ENCODE data around the gene EYS. TPM values are rescaled to one million over a fixed set of nuclear protein-coding genes. Genes with fewer than 3 reads are reported as not detected.

Gene EYS
- total RNA-seq, 1 experiment from 2014 or later: not detected

DNA sequence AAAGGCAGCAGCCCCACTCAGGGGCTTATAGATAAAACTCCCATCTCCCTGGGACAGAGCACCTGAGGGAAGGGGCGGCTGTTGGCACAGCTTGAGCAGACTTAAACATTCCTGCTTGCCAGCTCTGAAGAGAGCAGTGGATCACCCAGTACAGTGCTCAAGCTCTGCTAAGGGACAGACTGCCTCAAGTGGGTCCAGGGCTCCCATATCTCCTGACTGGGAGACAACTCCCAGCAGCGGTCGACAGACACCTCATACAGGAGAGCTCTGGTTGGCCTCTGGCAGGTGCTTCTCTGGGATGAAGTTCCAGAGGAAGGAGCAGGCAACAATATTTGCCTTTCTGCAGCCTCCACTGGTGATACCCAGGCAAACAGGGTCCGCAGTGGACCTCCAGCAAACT is 810.1 kb downstream of the EYS start:
- H3K9me3 ChIP-seq (replicated peaks): no peaks in the 10 kb centered on the region
- no peak overlapping the region for H3K27ac ChIP-seq
- no peak overlapping the region for H3K4me3 ChIP-seq
- H3K4me1 ChIP-seq (replicated peaks): no peaks in the 10 kb centered on the region
- no peak for DNase-seq (ENCODE audit: low read depth in 1 of 2, low spot score in 2 of 2)
- H3K36me3 ChIP-seq: no peaks in the 10 kb centered on the region
- H3K27me3 ChIP-seq (replicated peaks): no peaks in the 10 kb centered on the region

DNA sequence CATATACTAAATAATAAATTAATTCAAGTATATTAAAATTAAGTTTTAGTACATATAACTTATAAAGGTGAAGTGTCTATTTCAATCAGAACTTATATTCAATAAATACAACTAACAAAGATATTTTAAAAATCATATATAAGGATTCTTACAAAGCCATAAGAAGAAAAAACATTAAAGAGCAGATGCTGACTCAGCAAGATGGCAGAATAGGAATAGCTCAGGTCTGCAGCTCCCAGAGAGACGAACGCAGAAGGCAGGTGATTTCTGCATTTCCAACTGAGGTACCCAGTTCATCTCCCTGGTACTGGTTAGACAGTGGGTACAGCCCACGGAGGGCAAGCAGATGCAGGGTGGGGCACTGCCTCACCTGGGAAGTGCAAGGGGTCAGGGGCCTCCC is 811.1 kb downstream of the EYS start:
- H3K9me3 ChIP-seq (replicated peaks): no peaks in the 10 kb centered on the region
- H3K36me3 ChIP-seq: no peaks in the 10 kb centered on the region
- no peak overlapping the region for H3K4me3 ChIP-seq
- no peak overlapping the region for H3K27ac ChIP-seq
- no peaks in the 10 kb centered on the region for H3K27me3 ChIP-seq (replicated peaks)
- H3K4me1 ChIP-seq (replicated peaks): no peaks in the 10 kb centered on the region
- DNase-seq (ENCODE audit: low read depth in 1 of 2, low spot score in 2 of 2): no peak

DNA sequence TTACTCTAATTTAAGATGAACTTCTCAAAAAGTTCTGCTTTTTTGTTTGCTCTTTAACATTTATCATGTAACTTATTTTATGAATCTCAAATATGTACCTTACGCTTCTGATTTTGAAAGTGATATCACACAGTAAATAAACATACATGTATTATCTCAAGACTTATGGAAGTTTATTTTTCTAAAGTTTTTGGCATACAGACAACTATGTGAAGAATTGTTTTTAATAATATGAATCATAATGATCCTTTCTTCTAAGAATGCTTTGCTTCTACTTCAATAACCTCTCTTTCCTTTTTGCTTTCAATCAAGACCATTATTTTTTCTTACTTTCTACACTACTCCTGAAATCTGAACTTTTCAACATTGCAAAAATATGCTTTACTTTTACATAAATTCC is 816.4 kb downstream of the EYS start:
- no peak for DNase-seq (ENCODE audit: low read depth in 1 of 2, low spot score in 2 of 2)
- H3K27ac ChIP-seq: no peak overlapping the region

GRCh38 chr6:64889144-64889543 is 817.9 kb downstream of the EYS start:
- no peak for DNase-seq (ENCODE audit: low read depth in 1 of 2, low spot score in 2 of 2)
- H3K4me3 ChIP-seq: no peak overlapping the region

More for the DNA sequence above, 816.4 kb downstream of the EYS start:
- no peaks in the 10 kb centered on the region for H3K36me3 ChIP-seq
- no peaks in the 10 kb centered on the region for H3K27me3 ChIP-seq (replicated peaks)
- H3K4me3 ChIP-seq: no peak overlapping the region
- no peaks in the 10 kb centered on the region for H3K9me3 ChIP-seq (replicated peaks)
- no peaks in the 10 kb centered on the region for H3K4me1 ChIP-seq (replicated peaks)

DNA sequence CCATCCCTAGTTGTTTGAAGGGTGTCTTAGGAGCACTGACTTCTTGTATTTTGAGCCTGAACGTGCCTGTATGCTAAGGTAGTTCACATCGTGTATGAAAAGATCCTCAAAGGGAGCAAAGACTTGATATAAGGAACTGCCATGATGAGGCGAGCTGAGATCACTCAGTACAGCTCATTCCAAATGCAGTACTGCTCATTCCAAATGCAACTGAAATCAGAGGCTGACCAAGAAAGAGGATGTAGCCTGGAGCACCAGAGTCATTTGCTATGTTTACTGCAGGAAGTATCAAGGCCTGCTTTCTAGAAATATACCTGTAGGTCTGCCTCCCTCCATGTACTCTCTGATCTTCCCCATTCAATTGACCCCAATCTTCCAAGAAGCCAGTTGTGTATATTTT is 832.2 kb downstream of the EYS start:
- DNase-seq (ENCODE audit: low read depth in 1 of 2, low spot score in 2 of 2): no peak
- Histone ChIP-seq H3K27ac (no peak overlapping the region), H3K27me3 (replicated peaks) (no peaks in the 10 kb centered on the region), H3K4me1 (replicated peaks) (no peaks in the 10 kb centered on the region), H3K9me3 (replicated peaks) (0 out of 2 replicates have a peak, but pooled peaks cover 3% of the 10 kb centered on the region), H3K36me3 (no peaks in the 10 kb centered on the region), H3K4me3 (no peak overlapping the region)

More at GRCh38 chr6:64889144-64889543, 817.9 kb downstream of the EYS start:
- Histone ChIP-seq H3K4me1 (replicated peaks) (no peaks in the 10 kb centered on the region), H3K27me3 (replicated peaks) (no peaks in the 10 kb centered on the region), H3K9me3 (replicated peaks) (no peaks in the 10 kb centered on the region), H3K36me3 (no peaks in the 10 kb centered on the region), H3K27ac (no peak overlapping the region)

DNA sequence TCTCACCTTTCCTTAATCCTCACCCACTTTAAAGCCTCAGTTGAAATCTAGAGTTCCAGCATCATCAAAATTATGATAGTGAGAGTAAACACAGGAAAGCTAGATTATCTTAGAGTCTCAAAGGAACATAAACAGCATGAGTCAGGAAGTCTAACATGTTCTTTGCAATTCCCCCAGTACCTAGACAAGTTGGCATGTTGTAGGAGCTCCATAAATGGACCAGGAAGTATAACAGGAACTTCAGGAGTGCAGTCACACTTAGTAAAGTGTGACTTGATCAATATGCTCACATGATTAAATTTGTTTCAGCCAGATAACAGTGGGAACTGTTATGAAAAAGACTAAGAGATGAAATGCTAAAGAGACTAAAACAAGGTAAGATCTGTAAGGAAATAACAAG is 834.4 kb downstream of the EYS start:
- no peak overlapping the region for H3K4me3 ChIP-seq
- no peak overlapping the region for H3K27ac ChIP-seq
- no peaks in the 10 kb centered on the region for H3K27me3 ChIP-seq (replicated peaks)
- no peaks in the 10 kb centered on the region for H3K9me3 ChIP-seq (replicated peaks)
- H3K4me1 ChIP-seq (replicated peaks): no peaks in the 10 kb centered on the region
- no peak for DNase-seq (ENCODE audit: low read depth in 1 of 2, low spot score in 2 of 2)
- no peaks in the 10 kb centered on the region for H3K36me3 ChIP-seq

DNA sequence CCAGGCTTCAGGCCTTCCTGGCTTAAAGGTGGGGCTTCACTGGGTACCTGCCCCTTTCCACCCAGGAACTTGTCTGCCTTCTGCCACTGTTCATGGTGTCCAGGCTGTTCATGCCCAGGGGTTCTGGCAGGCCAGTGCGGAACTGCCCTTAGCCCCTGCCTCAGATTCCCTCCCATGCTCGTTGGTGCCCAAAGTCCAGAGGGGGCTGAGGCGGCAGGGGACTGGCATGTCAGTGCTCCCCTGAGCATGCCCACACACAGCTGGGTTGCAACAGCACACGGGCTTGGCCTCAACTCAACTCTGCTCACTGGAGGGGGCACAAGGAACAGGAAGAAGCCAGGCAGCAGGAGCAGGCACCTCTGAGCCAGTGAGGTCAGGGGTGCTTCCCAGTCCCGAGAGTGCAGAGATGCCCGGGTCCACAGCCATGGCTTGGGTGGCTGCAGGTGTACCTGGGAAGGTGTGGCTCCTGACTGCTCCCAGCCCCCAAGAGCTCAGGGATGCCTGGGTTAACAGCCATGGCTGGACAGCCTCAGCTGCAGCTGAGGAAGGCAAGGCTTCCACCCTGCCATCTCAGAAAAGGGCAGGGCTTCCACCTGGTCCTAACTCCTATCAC is 845.9 kb downstream of the EYS start:
- Histone ChIP-seq H3K9me3 (replicated peaks) (no peaks in the 10 kb centered on the region), H3K27me3 (replicated peaks) (no peaks in the 10 kb centered on the region), H3K36me3 (no peaks in the 10 kb centered on the region), H3K4me1 (replicated peaks) (no peaks in the 10 kb centered on the region), H3K27ac (no peak overlapping the region), H3K4me3 (no peak overlapping the region)
- DNase-seq (ENCODE audit: low read depth in 1 of 2, low spot score in 2 of 2): no peak

DNA sequence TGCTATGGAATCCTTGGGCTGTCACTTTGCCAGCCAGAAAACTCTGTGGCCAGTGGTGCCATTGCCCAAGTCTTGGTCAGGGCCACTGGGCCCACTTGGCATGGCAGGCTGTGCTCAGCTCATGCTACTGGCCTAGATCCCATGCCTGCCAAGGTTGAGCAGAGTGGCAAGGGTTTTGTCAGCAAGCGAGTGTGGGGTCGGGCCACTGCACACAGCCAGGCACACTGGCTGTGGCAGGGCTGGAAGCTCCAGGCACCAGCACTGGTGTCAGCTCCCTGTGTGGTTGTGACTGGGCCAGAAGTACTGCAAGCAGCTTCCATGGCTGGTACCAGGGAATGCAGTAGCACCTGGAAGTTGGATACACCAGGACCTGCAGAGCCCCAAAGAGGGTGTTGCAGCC is 846.8 kb downstream of the EYS start:
- no peaks in the 10 kb centered on the region for H3K36me3 ChIP-seq
- H3K27me3 ChIP-seq (replicated peaks): no peaks in the 10 kb centered on the region
- no peaks in the 10 kb centered on the region for H3K9me3 ChIP-seq (replicated peaks)
- no peak for DNase-seq (ENCODE audit: low read depth in 1 of 2, low spot score in 2 of 2)
- H3K4me3 ChIP-seq: no peak overlapping the region
- H3K4me1 ChIP-seq (replicated peaks): no peaks in the 10 kb centered on the region
- H3K27ac ChIP-seq: no peak overlapping the region

DNA sequence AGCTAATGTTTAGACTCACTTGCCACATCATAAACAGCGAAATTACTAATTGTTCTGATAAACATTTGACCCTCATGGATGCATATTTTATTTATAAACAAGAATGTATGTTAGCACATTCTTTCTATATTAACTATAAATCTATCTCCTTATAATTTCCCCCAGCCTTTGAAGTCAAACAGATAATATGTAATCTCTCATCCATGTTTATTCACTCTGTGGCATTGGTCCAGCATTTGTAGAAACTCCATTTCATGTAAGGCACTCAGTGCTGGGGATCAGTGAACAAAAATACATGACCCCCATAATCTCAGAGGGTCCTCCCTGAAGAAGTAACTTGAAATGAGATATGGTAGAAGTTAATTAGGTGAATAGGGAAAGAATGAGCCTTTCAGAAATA is 856.9 kb downstream of the EYS start:
- Histone ChIP-seq H3K36me3 (no peaks in the 10 kb centered on the region), H3K4me1 (replicated peaks) (no peaks in the 10 kb centered on the region), H3K27ac (no peak overlapping the region), H3K27me3 (replicated peaks) (no peaks in the 10 kb centered on the region), H3K9me3 (replicated peaks) (no peaks in the 10 kb centered on the region), H3K4me3 (no peak overlapping the region)
- DNase-seq (ENCODE audit: low read depth in 1 of 2, low spot score in 2 of 2): no peak

DNA sequence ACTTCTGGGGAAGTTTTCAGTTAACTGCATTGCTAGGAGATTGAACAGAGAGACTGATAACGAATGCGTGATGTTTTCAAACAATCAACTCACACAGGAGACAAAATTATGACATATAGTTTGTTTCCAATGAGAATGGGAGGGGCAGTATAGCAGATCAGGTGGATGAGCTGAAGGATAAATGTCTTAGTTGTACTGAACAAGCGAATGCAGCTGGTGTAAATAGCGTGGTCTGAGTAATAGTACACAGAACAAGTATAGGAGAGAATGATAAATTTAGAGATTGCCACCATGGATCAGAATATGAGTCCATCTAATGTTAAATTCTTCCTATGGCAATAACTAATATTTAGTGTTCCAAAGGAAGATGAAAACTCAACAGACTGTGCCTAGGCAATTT is 858.6 kb downstream of the EYS start:
- Histone ChIP-seq H3K36me3 (no peaks in the 10 kb centered on the region), H3K9me3 (replicated peaks) (no peaks in the 10 kb centered on the region)

GRCh38 chr6:64847396-64847795 is 859.6 kb downstream of the EYS start:
- H3K9me3 ChIP-seq (replicated peaks): no peaks in the 10 kb centered on the region
- H3K4me3 ChIP-seq: no peak overlapping the region
- H3K36me3 ChIP-seq: no peaks in the 10 kb centered on the region
- no peaks in the 10 kb centered on the region for H3K4me1 ChIP-seq (replicated peaks)
- DNase-seq (ENCODE audit: low read depth in 1 of 2, low spot score in 2 of 2): no peak
- H3K27me3 ChIP-seq (replicated peaks): no peaks in the 10 kb centered on the region
- H3K27ac ChIP-seq: no peak overlapping the region

More for the DNA sequence above, 858.6 kb downstream of the EYS start:
- DNase-seq (ENCODE audit: low read depth in 1 of 2, low spot score in 2 of 2): no peak
- no peak overlapping the region for H3K27ac ChIP-seq
- H3K4me3 ChIP-seq: no peak overlapping the region
- H3K4me1 ChIP-seq (replicated peaks): no peaks in the 10 kb centered on the region
- H3K27me3 ChIP-seq (replicated peaks): no peaks in the 10 kb centered on the region

- H3K4me3 ChIP-seq: no peak overlapping the region
- no peak overlapping the region for H3K27ac ChIP-seq
- DNase-seq (ENCODE audit: low read depth in 1 of 2, low spot score in 2 of 2): no peak
- H3K9me3 ChIP-seq (replicated peaks): no peaks in the 10 kb centered on the region
- no peaks in the 10 kb centered on the region for H3K36me3 ChIP-seq
- H3K27me3 ChIP-seq (replicated peaks): no peaks in the 10 kb centered on the region
- no peaks in the 10 kb centered on the region for H3K4me1 ChIP-seq (replicated peaks)
Observed at GRCh38 chr6:64838726-64839125, 868.3 kb downstream of the EYS start.

DNA sequence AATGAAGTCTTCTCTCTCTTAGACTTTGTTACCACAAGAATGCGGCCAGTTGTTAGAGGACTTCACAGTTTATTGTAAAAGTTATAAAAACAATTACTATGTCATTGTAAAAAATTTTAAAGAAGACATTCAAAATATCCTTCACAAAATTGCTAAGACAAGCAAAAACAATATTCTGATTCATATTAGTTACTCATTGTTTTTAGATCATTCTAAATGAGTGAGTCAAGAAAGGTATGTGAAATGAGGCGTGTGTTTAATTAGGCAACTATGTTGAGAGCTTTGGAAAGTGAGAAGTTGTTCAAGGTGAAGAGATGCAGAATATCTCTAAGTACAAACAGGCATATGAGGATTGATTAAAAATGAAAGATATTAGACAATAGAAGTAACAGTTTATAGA is 875.3 kb downstream of the EYS start:
- Histone ChIP-seq H3K27me3 (replicated peaks) (no peaks in the 10 kb centered on the region), H3K36me3 (no peaks in the 10 kb centered on the region), H3K4me3 (no peak overlapping the region), H3K9me3 (replicated peaks) (no peaks in the 10 kb centered on the region), H3K4me1 (replicated peaks) (no peaks in the 10 kb centered on the region), H3K27ac (no peak overlapping the region)
- no peak for DNase-seq (ENCODE audit: low read depth in 1 of 2, low spot score in 2 of 2)

- no peaks in the 10 kb centered on the region for H3K4me1 ChIP-seq (replicated peaks)
- DNase-seq (ENCODE audit: low read depth in 1 of 2, low spot score in 2 of 2): no peak
- H3K4me3 ChIP-seq: no peak overlapping the region
- H3K9me3 ChIP-seq (replicated peaks): no peaks in the 10 kb centered on the region
- no peaks in the 10 kb centered on the region for H3K36me3 ChIP-seq
- H3K27me3 ChIP-seq (replicated peaks): no peaks in the 10 kb centered on the region
- no peak overlapping the region for H3K27ac ChIP-seq
Observed at GRCh38 chr6:64817525-64817924, 889.5 kb downstream of the EYS start.

- no peak overlapping the region for H3K27ac ChIP-seq
- H3K36me3 ChIP-seq: no peaks in the 10 kb centered on the region
- H3K9me3 ChIP-seq (replicated peaks): no peaks in the 10 kb centered on the region
- no peaks in the 10 kb centered on the region for H3K27me3 ChIP-seq (replicated peaks)
- no peaks in the 10 kb centered on the region for H3K4me1 ChIP-seq (replicated peaks)
- no peak overlapping the region for H3K4me3 ChIP-seq
- DNase-seq (ENCODE audit: low read depth in 1 of 2, low spot score in 2 of 2): no peak
Observed at GRCh38 chr6:64815718-64816117, 891.3 kb downstream of the EYS start.

All from SJSA1 (cell line).